Ishikawa (cell line): Measurements from ENCODE around the gene PTCD1.

ENCODE experiments used
- CEBPB ChIP-seq: IDR thresholded peaks from 2 replicates; pipeline ENCODE4 v1.6.1; 2012
- CREB1 ChIP-seq: IDR thresholded peaks from 2 replicates; pipeline ENCODE4 v1.6.1; 2012; ENCODE audit warnings: low read depth
- EGR1 ChIP-seq: IDR thresholded peaks from 2 replicates; pipeline ENCODE4 v1.6.1; 2012
- EP300 ChIP-seq: IDR thresholded peaks from 2 replicates; pipeline ENCODE4 v1.6.1; 2012; ENCODE audit warnings: borderline replicate concordance
- FOXM1 ChIP-seq: IDR thresholded peaks from 2 replicates; pipeline ENCODE4 v1.6.1; 2012; ENCODE audit warnings: low read depth, borderline replicate concordance
- NFIC ChIP-seq: IDR thresholded peaks from 2 replicates; pipeline ENCODE4 v1.6.1; 2012
- RAD21 ChIP-seq: IDR thresholded peaks from 2 replicates; pipeline ENCODE4 v1.6.1; 2012; ENCODE audit warnings: low read depth
- TAF1 ChIP-seq: IDR thresholded peaks from 2 replicates; pipeline ENCODE4 v1.6.1; 2012; ENCODE audit warnings: low read depth, mild to moderate bottlenecking
- TCF12 ChIP-seq: IDR thresholded peaks from 2 replicates; pipeline ENCODE4 v1.6.1; 2012; ENCODE audit warnings: low read depth
- TEAD4 ChIP-seq: IDR thresholded peaks from 2 replicates; pipeline ENCODE4 v1.6.1; 2012
- YY1 ChIP-seq: IDR thresholded peaks from 2 replicates; pipeline ENCODE4 v1.6.1; 2012; ENCODE audit warnings: low read depth
- ZBTB7A ChIP-seq: IDR thresholded peaks from 2 replicates; pipeline ENCODE4 v1.6.1; 2012; ENCODE audit warnings: low read depth
- TF ChIP-seq, protein P1 (sequence below): IDR thresholded peaks from 2 replicates; pipeline ENCODE4 v1.6.1; 2012
- TF ChIP-seq, protein P2 (sequence below): IDR thresholded peaks from 2 replicates; pipeline ENCODE4 v1.6.1; 2012
- TF ChIP-seq, protein P3 (sequence below): IDR thresholded peaks from 2 replicates; pipeline ENCODE4 v1.6.1; 2012; ENCODE audit warnings: low read depth, mild to moderate bottlenecking

Gene PTCD1

GRCh38 chr7:99409192-99409572, 29.4 kb downstream of the PTCD1 start:
- TF ChIP-seq, protein P1, sequence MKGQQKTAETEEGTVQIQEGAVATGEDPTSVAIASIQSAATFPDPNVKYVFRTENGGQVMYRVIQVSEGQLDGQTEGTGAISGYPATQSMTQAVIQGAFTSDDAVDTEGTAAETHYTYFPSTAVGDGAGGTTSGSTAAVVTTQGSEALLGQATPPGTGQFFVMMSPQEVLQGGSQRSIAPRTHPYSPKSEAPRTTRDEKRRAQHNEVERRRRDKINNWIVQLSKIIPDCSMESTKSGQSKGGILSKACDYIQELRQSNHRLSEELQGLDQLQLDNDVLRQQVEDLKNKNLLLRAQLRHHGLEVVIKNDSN = no peak
- TF ChIP-seq TAF1 (no peak), EGR1 (no peak), TEAD4 (no peak)

DNA sequence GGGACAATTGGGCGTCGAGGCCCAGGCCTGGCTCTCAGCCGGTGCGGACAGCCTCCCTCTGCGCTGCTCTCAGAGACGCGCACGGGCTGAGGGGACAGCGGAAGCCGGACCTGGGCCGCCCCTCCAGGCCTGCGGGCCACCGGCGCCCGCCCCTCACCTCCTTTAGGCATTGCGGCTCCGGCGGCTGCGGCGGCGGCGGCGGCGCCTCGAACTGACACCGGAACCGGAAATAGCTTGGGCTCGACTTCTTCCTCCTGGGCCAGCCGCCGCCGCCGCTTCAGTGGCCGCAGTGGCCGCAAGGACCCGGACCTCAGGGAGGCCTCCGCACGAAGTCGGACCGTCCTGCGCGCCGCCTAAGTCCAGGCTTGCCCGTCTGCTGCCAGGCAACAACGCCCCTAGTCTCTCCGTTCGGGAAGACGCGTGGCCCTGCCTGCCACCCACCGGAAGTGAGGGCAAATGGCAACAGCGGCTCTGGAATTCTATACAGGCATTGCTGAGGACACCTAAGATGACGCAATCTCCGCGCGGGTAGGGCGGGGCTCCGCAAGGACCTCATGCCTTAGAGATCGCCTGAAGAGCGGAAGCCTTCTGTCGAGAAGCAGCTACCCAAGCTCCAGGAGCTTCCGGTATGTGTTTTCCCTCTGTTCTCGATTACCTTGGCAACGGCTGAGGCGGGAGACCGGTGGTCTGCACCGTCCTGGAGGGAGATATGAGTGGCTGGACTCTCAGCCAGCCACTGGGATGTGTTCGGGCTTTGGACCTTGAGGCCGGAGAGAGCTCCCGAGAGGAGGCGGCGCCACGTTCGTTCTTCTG, 30.0 kb downstream of the PTCD1 start, which contains the start of the genes BUD31 and PDAP1:
TSS of gene BUD31 (plus strand) at position 591 of the 813 bp plus-strand sequence. CDS start 2,124 bp downstream, outside the sequence.
TSS of gene PDAP1 (minus strand) at position 219 of the 813 bp plus-strand sequence. CDS start at position 170, 49 bp downstream.
- TF ChIP-seq YY1 (no peak), RAD21 (no peak), EGR1 (no peak), EP300 (peak; percentile 62), CEBPB (peak; percentile 99), TEAD4 (peak; percentile 39; the same call in 1 of the 2 replicates), TAF1 (peak; percentile 78), TCF12 (no peak; the same call in 1 of the 2 replicates), CREB1 (peak; percentile 64; the same call in 1 of the 2 replicates), NFIC (no peak), FOXM1 (no peak)
- TF ChIP-seq, protein P2, sequence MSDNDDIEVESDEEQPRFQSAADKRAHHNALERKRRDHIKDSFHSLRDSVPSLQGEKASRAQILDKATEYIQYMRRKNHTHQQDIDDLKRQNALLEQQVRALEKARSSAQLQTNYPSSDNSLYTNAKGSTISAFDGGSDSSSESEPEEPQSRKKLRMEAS = peak; percentile 79

DNA sequence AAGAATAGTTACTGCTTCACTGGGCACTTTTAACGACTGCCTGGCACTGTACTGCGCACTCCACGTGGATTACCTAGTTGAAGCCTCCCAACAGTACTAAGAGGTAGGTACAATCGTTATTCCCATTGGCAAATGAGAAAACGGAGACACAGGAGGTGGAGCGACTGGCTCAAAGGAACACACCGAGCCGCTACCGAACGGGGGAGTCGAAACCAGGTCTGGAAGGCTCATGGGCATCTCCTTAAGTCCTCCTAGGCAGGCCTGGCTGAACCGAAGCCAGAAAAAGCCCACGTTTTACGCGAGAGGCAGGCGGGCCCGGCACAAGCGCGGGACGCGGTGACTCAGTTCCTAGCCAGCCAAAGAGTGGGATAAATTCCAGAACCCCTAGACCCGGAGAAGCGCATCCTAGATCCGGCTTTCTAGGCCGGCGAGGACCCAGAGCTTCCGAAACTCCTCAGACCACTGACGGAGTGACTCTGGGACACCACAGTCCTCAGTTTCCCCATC, 30.7 kb downstream of the PTCD1 start:
- TF ChIP-seq, protein P2 = peak; percentile 89
- no peak for TF ChIP-seq TAF1

GRCh38 chr7:99406557-99406956, 32.0 kb downstream of the PTCD1 start:
- TF ChIP-seq YY1 (no peak), CREB1 (no peak), ZBTB7A (no peak), TEAD4 (no peak), RAD21 (no peak), EGR1 (no peak), TAF1 (no peak), CEBPB (no peak), EP300 (no peak), NFIC (no peak), TCF12 (no peak), FOXM1 (no peak)
- TF ChIP-seq, protein P3, sequence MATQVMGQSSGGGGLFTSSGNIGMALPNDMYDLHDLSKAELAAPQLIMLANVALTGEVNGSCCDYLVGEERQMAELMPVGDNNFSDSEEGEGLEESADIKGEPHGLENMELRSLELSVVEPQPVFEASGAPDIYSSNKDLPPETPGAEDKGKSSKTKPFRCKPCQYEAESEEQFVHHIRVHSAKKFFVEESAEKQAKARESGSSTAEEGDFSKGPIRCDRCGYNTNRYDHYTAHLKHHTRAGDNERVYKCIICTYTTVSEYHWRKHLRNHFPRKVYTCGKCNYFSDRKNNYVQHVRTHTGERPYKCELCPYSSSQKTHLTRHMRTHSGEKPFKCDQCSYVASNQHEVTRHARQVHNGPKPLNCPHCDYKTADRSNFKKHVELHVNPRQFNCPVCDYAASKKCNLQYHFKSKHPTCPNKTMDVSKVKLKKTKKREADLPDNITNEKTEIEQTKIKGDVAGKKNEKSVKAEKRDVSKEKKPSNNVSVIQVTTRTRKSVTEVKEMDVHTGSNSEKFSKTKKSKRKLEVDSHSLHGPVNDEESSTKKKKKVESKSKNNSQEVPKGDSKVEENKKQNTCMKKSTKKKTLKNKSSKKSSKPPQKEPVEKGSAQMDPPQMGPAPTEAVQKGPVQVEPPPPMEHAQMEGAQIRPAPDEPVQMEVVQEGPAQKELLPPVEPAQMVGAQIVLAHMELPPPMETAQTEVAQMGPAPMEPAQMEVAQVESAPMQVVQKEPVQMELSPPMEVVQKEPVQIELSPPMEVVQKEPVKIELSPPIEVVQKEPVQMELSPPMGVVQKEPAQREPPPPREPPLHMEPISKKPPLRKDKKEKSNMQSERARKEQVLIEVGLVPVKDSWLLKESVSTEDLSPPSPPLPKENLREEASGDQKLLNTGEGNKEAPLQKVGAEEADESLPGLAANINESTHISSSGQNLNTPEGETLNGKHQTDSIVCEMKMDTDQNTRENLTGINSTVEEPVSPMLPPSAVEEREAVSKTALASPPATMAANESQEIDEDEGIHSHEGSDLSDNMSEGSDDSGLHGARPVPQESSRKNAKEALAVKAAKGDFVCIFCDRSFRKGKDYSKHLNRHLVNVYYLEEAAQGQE = no peak
- TF ChIP-seq, protein P1 = no peak
- TF ChIP-seq, protein P2 = no peak

DNA sequence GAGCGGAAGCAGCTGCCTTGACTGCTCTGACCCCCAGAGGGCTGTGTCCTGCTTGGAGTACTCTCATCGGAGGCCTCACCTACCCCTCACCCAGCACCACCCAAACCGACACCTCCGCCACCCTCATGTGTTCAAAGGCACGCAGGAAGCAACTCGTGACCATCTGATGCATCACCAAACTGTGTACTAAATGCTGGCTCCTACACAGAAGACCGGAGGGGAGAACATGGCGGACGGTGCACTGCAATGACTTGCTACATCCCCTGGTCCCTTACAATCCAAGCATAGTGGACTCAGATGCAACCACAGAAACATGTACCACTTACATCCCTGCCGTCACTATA, 33.6 kb downstream of the PTCD1 start:
- TF ChIP-seq EGR1 (no peak), YY1 (no peak), NFIC (no peak), TCF12 (no peak), ZBTB7A (no peak), CREB1 (no peak), FOXM1 (no peak), TEAD4 (no peak), EP300 (no peak), RAD21 (no peak), CEBPB (no peak), TAF1 (no peak)
- TF ChIP-seq, protein P2 = no peak
- TF ChIP-seq, protein P3 = no peak
